Chondrocyte (in vitro differentiated cells): ENCODE data around the gene VPREB3. TPM values are rescaled to one million over a fixed set of nuclear protein-coding genes. Genes with fewer than 3 reads are reported as not detected.

Experiments used
- DNase-seq: peaks from one replicate; pipeline ENCODE4 v3.0.0; 2021; ENCODE audit warnings: mixed read lengths, low spot score
- H3K27ac Mint-ChIP-seq: one replicate; pipeline ENCODE4 v1.8.0; 2021; ENCODE audit warnings: mild to moderate bottlenecking, moderate library complexity, mixed read lengths; ENCODE audit not compliant: unreplicated experiment
- H3K27me3 Mint-ChIP-seq: 2 replicates; pipeline ENCODE4 v1.8.0; 2021; ENCODE audit warnings: low read depth, mixed read lengths
- H3K36me3 Mint-ChIP-seq: 2 replicates; pipeline ENCODE4 v1.8.0; 2021; ENCODE audit warnings: low read depth, mixed read lengths
- H3K4me1 Mint-ChIP-seq: 2 replicates; pipeline ENCODE4 v1.8.0; 2021; ENCODE audit warnings: low read depth, mild to moderate bottlenecking, mixed read lengths
- H3K4me3 Mint-ChIP-seq: one replicate; pipeline ENCODE4 v1.8.0; 2021; ENCODE audit warnings: mild to moderate bottlenecking, moderate library complexity, mixed read lengths; ENCODE audit not compliant: unreplicated experiment
- H3K9me3 Mint-ChIP-seq: 2 replicates; pipeline ENCODE4 v1.8.0; 2021; ENCODE audit warnings: low read depth, mixed read lengths
- CTCF ChIP-seq: fragments of 200-600 bp; sonication (generic); IDR thresholded peaks from 2 replicates; pipeline ENCODE4 v1.5.0; 2021; ENCODE audit warnings: antibody characterized with exemption, mild to moderate bottlenecking, moderate library complexity
- total RNA-seq: library from RNA; stranded (reverse); gene quantifications from 3 replicates; pipeline ENCODE4 v1.2.1, GENCODE V29; 2021

The VPREB3 gene
- total RNA-seq, 1 donor from 2014 or later: not detected

DNA sequence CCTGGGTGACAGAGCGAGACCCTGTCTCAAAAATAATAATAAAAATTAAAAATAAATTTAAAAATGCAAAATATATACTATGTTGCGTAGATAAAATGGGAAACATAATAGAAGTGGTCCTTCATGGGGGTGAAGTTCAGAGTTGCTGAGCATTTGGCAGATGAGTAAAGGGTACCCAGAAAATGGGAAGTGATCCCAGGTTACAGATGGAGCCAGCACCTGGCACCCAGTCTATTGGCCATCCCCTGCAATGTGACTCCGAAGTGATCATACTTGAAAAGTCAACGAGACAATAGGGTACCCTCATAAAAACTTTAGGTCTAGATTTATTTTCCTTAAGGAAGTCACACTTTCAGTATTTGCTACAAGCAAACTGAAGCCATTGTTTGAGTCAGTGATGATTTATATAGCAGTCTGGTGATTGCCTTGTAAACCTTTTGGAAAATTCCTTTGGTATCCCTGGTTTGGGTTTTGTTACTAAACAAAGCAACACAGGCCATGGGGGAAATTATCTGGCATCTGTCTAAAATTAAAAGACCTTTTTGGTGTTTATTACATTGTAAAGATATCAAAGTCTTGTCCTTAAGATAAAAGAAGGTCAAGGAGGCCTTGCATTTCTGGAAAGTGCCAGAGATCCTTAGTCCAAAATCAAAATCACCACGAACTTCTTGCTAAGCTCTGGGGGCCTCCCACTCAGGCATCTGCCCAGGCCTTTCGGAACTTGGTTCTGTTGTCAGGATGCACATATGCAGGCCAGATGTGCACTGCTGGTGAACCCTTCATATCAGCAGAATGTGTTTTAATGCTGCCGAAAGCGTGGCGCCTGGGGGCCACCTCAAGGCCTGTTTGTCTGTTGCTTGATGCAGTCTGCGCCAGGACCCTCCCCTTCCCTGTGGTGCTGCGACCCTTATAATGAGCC is 36.9 kb upstream of the VPREB3 start:
- DNase-seq: peak; percentile 55
- H3K27me3 Mint-ChIP-seq: no peaks in the 10 kb centered on the region
- H3K4me1 Mint-ChIP-seq: peaks cover 39% of the 10 kb centered on the region
- H3K9me3 Mint-ChIP-seq: no peaks in the 10 kb centered on the region
- no peak overlapping the region for H3K4me3 Mint-ChIP-seq
- H3K27ac Mint-ChIP-seq: no peak overlapping the region
- no peak for TF ChIP-seq CTCF
- H3K36me3 Mint-ChIP-seq: peaks cover 8% of the 10 kb centered on the region

GRCh38 chr22:23789638-23790037 is 35.4 kb upstream of the VPREB3 start:
- peaks cover 7% of the 10 kb centered on the region for H3K36me3 Mint-ChIP-seq
- peak; percentile 34 for DNase-seq
- H3K4me1 Mint-ChIP-seq: peaks cover 37% of the 10 kb centered on the region
- H3K9me3 Mint-ChIP-seq: no peaks in the 10 kb centered on the region
- H3K27me3 Mint-ChIP-seq: no peaks in the 10 kb centered on the region
- peak; percentile 29 for TF ChIP-seq CTCF
- no peak overlapping the region for H3K4me3 Mint-ChIP-seq
- peak overlapping the region; percentile 45 for H3K27ac Mint-ChIP-seq

- TF ChIP-seq CTCF: no peak
- Mint-ChIP-seq H3K27ac (peak overlapping the region; percentile 3), H3K4me3 (no peak overlapping the region), H3K9me3 (no peaks in the 10 kb centered on the region), H3K4me1 (peaks cover 42% of the 10 kb centered on the region), H3K27me3 (no peaks in the 10 kb centered on the region), H3K36me3 (peaks cover 6% of the 10 kb centered on the region)
- peak; percentile 12 for DNase-seq
Observed at GRCh38 chr22:23789121-23789520, 34.9 kb upstream of the VPREB3 start.

GRCh38 chr22:23787910-23788309 is 33.7 kb upstream of the VPREB3 start:
- H3K4me1 Mint-ChIP-seq: peaks cover 51% of the 10 kb centered on the region
- no peak for DNase-seq
- no peaks in the 10 kb centered on the region for H3K9me3 Mint-ChIP-seq
- no peak for TF ChIP-seq CTCF
- peak overlapping the region; percentile 83 for H3K4me3 Mint-ChIP-seq
- H3K27ac Mint-ChIP-seq: peak overlapping the region; percentile 88
- peaks cover 2% of the 10 kb centered on the region for H3K36me3 Mint-ChIP-seq
- no peaks in the 10 kb centered on the region for H3K27me3 Mint-ChIP-seq

GRCh38 chr22:23787600-23787896 is 33.3 kb upstream of the VPREB3 start:
- Mint-ChIP-seq H3K27me3 (no peaks in the 10 kb centered on the region), H3K36me3 (peaks cover 2% of the 10 kb centered on the region), H3K4me1 (peaks cover 51% of the 10 kb centered on the region), H3K4me3 (peak overlapping the region; percentile 83), H3K9me3 (no peaks in the 10 kb centered on the region), H3K27ac (peak overlapping the region; percentile 88)
- TF ChIP-seq CTCF: no peak
- no peak for DNase-seq
